HuH-7.5 (cell line): ENCODE results near the gene AKAP13.

Experiments used
- DNase-seq: peaks from one replicate; pipeline ENCODE4 v3.0.0; 2011; ENCODE audit warnings: low spot score

Gene AKAP13

GRCh38 chr15:85756411-85757072 lies 376.1 kb downstream of the AKAP13 start:
- DNase-seq: no peak

DNA sequence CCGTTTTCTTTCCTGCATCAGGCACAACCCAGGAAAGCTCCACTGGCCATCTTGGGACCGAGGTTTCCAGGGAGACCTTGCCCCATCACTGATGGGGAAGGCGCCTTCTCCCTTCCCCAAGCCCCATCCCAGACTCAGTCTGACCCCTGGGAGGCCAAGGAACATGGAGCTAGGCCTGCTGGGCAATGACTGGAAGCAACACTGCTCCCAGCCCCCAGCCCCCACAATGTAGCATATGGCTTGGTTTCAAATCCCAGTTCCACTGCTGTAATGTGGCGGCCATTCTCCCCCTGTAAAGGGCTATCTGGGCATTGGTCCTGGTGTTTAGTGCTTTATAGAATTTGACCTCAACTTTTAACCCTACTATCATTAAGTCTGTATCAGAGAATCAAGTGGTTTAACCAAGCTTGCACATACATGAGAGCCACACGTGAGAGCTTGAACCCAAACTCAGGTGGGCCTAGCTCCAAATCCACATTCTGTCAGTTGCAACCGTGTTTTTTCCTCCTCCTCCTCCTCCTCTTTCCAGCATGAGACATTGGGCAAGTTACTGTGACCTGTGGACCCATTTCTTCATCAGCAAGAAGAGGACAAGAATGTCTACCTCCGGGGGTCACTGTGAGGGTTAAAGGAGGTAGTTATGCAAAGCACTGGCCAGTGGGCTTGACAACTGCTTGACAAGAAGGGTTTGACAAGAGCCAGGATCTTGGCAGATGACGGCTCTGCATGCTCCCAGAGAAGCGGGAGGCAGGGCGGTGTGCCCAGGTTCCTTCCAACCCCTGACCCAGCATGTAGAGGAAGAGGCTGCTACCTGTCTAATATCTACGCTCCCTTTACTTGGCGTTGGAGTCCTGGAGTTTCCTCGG lies 376.9 kb downstream of the AKAP13 start:
- peak; percentile 63 for DNase-seq

DNA sequence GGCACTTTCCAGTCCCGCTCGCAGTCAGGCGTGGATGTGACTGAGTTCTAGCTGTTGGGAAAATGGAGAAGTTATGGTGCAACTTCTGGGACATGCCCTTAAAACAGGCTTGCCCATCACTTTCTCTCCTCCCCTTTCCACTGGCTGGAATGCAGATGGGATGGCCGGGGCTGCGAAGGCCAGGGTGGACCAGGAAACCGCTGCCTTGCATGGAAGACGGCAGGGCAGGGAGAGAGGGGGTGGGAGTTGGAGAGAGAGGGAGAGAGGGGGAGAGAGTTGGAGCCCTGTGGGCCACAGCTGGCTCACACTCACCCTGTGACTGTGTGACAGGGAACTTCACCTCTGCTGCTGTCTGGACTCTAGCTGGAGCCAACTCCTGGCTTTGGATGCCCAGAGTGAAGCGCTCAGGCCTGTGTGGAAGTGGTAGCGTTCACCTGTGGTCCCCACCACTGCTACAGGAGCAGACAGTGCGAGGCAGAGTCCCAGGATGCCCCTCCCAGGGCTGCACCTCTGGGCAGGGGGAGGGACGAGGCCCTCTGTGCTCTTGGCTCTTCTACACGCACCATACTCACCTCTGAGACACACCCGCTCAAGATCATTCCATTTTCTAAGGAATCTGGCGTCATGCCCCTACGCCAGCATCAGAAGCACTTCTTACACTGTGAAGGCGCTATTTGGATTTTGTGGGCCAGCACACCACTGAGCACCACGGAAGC lies 377.7 kb downstream of the AKAP13 start:
- no peak for DNase-seq

DNA sequence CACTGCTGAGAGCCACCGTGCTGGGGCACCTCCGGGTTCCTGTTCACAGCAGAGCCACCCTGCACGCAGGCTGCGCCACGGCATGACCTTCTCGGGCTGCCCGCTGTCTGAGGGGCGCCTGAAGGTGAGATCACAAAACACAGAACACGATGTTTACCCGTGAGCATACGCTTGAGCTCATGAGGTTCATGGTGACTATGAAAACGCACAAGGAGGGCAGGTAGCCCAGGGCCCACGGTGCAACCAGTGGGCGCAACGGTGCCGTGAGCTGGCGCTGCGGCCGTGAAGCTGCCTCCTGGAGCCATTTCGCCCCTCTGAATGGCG lies 378.2 kb downstream of the AKAP13 start:
- no peak for DNase-seq

DNA sequence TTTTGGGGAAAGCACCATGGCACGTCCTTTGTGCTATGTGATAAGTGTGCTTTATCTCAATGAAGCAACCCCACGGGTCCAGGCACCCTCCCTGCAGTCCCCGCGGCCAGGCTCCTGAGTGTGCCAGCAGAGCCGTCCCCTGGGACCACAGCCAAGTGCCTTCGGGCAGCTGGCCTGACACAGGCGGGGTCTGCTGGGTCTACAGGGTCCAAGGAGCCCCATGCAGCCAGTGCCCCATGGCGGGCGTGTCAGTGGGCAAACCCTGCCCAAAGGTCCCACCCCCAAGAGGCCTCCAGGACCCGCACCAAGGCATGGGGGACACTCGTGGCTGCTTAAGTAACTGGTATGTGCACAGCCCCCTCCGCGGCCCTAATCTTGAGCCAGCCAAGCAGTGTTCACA lies 379.0 kb downstream of the AKAP13 start:
- DNase-seq: no peak

DNA sequence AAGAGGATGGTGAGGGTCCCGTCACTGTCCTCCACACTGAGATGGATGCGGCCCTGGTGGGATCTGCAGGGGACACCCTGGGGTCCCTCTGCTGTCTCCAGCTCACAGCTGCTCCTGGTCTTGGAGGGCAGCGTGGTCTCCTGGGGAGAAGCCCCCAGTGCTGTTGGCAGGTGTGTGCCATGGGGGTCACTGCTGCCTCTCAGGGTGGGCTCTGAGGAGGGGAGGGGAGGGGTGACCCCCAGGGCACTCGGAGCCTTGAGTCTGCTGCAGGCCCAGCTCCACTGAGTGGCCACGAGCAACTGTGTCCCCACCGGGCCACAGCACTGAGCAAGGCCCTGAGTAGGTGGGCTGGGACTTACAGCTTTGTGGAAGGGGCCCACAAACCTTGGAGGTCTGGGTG lies 379.6 kb downstream of the AKAP13 start:
- DNase-seq: no peak

DNA sequence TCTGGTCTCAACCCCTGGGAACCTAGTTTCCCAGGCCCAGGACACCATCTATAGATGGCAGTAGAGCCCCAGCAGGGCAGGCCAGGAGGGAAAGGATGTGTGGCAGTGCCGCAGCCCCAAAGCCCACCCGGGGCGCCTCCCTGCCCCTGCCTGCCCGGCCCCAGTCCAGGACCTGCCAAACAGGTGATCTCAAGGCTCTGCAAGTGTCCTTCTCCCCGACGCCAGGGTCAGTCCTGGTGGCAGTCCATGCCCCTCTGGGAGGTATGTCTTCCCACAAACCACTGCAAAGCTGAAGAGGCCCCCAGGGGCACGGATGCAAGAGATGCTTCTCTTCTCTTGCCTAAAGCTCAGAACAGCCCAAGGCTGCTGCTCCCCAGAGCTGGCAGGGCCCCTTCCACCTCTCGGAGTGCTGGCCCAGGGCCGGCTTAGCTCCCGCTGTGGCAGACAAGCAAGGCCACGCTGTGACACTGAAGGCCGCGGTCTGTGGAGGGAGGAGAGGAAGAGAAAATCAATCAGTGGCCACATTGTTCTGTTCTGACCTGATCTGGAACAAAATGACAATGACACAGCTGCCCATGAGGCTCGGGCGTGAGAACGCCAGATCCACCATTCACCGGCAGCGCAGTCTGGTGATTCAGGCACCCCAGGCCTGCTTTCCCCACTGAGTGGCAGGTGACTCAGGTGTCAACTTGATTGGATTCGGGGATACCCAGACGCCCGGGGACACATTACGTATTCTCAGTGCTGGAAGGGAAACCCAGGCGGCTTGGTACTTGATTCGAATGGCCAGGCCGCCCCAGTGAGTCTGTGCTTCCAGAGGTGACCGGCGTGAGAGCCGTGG lies 380.3 kb downstream of the AKAP13 start:
- DNase-seq: no peak

- DNase-seq: no peak
Observed at GRCh38 chr15:85761635-85762034, 381.2 kb downstream of the AKAP13 start.

- no peak for DNase-seq
Observed at GRCh38 chr15:85762039-85762755, 381.8 kb downstream of the AKAP13 start.

DNA sequence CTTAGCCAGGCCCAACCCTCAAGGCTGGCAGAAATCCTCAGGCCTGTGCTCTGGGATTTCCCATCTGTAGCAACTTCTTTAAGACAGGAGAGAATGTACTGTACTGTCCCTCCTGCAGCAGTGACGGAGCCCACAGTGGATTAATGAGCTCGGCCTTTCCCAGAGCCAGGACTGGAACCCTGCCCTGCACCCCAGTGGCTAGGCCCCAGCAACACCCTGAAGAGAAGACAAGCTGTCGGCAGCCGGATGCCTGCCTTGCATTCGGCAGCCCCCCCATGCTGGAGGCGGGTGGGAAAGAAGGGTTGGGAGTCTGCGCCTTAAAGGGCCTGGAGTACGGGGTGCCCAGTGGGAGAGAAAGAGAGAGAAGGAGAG lies 382.3 kb downstream of the AKAP13 start:
- DNase-seq: no peak

GRCh38 chr15:85763157-85763556 lies 382.8 kb downstream of the AKAP13 start:
- no peak for DNase-seq

DNA sequence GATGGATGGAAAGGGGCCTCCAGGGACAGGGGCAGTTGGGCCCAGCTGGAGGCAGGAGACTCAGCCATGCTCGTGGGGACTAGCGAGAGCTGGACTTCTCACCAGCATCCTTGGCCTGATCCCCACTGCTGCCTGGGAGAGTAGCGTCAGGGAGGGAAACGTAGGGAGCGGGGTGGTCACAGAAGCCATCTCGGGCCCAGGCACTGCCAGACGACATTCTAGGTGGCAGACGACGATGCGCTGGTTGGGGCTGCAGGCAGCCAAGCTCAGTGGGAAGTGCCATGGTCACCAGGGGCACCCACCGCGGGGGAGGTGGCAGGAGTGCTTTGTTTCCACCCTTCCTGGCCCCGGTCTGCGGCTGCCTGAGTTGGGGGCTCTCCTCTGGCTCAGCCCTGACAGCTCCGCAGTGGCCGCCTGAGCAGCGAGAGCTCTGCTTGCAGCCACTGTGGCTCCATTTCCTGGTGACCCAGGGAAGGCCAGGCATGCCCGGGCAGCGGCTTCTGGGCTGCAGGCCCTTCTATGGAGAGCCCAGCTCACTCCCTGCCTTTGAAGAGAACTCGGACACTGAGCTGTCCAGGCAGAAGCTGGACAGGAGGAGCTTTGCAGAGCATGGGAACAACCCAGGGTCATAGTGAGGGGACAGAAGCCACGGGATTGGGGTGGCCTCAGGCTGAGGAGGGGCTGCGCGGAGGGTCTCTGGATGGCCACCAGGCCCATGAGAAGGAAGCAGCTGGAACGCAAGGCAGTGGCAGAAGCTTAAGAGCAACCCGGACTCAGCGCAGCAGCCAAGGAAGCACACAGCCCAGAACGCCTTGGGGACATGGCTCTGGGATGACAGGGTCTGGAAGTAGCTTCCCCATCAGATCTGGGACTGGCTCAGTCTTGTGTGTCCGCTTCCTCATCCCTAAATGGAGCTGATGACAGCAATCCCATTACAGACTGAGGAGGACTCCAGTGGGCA lies 383.6 kb downstream of the AKAP13 start:
- no peak for DNase-seq

- DNase-seq: no peak
Observed at GRCh38 chr15:85764649-85765277, 384.4 kb downstream of the AKAP13 start.

DNA sequence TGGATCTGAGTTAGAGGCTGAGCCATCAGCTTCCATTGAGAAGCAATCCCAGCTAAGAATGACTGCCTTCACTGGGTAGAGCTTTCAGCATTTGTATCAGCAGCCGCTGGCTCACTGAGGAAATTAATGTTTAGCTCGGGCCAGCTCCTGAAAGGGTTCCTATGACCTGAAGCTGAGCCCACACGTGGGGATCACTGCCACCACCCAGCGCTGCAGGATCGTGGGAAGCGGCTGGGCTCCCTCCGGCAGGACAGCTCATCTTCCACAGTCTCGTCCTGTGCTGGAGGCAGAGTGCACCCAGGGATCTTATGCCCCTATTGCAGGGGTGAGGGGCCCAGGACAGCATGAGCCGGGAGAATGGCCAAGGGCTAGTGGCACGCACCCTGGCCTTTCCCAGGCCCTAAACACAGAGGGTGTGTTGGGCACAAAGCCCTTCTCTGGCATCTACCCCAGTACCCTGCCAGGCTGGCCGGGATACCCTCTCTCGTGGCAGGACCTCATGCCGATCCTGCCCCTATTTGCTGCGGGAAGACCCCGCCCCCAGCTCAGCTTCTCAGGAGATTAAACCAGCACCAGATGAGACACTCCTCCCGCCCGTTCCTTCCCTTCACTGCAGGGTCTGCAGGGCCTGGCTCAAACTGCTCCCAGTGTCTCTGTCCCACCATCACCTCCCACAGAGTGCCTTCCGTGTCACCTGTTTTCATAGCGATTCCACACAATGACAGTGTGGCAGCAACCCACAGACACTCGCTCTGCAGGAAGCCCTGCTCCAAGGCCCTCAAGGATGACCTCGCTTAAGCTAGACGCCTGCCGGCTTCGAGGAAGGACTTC lies 385.8 kb downstream of the AKAP13 start:
- no peak for DNase-seq

DNA sequence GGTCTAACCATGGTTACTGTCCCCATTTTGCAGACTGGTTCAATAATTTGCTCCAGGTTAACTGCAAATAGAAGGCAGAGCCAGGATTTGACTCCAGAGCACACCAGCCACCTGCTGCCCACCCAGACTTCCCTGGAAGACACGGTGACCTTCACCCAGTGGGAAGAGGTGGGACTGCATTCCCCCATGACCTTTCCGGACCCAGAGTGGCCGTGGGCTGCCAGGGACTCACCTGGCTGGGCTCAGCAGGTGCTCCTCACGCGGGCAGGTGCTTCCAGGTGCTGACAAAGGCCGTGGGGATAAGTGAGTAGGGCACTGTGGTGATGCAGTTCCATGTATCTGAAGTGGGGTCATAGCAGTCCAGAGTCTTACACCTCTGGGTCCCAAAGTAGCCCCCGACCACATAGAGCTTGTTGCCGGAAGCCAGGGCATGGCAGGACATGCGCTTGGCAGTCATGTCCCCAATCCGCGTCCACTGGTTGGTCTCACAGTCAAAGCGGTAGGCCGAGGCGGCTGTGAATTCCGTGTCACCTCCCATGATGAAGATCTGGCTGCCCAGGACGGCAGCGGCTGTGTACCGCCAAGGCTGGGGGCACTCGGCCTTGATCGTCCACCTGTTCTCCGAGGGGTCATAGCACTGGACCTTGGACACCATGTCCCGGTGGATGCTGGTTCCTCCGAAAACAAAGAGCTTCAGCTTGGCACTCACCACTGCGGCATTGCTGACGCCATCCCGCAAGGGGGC lies 387.6 kb downstream of the AKAP13 start:
- DNase-seq: no peak

DNA sequence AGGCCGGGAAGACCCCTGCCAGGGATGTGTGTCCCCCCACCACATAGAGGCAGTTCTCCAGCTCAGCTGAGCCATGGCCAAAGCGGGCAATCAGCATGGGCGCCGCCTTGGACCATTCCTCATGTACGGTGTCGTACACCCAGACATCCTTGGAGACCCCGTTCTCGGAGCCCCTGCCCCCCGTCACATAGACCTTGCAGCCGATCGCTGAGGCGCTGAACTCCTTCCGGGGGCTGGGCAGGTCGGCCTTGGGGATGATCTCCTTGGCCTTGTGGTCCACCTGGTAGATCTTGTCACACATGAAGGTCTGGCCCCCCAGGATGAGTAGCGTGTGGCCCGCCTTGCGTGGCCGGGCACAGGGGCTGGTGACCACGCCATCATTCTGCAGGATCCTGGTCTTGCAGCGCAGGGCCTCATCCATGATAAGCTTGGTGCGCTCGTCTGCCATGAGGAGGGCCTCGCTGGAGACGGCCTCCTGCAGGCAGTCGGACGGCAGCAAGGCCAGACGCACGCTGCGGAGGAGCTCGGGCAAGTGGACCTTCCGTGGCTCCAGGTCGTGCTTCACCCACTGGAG lies 388.3 kb downstream of the AKAP13 start:
- no peak for DNase-seq

GRCh38 chr15:85769182-85769900 lies 388.9 kb downstream of the AKAP13 start:
- no peak for DNase-seq
